LNCaP clone FGC (cell line): ENCODE measurements around the gene SHC4.

ENCODE experiments used
- DNase-seq: peaks from one replicate; pipeline ENCODE4 v3.0.0-alpha.2; 2011; ENCODE audit warnings: low read depth
- H3K4me3 ChIP-seq: 2 replicates; pipeline ENCODE4 v1.5.1; 2011; ENCODE audit warnings: mild to moderate bottlenecking, low read depth, low read length, control low read depth
- TF ChIP-seq, protein P1 (sequence below): IDR thresholded peaks from 2 replicates; pipeline ENCODE4 v1.5.1; 2012; ENCODE audit warnings: mild to moderate bottlenecking; ENCODE audit not compliant: control insufficient read depth, insufficient read depth; ENCODE audit errors: extremely low read depth

Gene SHC4

DNA sequence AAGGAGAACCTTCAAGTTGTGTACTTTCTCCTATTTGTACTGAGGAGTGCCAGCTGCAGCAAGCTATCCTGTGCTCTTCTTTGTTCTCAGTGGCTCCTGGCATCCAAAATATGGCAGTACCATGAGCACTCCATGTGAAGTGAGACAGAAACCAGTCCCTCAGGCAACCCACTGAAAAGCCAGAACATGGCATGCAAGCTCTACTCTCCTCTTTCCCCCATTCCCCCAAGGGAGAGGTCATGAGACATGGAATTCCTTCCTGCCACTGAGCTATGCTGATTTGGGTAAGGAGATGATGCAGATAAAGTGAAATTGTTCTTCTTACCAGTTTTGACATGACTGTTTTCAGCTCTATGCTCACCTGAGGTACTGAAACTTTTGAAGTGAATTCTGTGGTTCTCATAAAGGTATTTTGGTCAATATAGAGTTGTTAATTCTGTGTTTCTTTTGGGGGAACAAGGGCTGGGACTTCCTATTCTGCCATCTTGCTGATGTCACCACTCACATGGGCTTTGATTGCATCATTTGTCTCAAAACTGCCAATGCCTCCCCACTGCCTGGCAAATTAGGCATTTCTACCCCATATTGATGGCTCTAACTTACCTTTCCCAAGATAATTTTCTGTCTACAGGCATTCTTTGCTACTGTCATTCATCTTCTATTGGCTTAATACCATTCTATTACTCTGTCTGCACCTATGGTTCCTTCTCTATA lies 130.0 kb downstream of the SHC4 start:
- TF ChIP-seq, protein P1, sequence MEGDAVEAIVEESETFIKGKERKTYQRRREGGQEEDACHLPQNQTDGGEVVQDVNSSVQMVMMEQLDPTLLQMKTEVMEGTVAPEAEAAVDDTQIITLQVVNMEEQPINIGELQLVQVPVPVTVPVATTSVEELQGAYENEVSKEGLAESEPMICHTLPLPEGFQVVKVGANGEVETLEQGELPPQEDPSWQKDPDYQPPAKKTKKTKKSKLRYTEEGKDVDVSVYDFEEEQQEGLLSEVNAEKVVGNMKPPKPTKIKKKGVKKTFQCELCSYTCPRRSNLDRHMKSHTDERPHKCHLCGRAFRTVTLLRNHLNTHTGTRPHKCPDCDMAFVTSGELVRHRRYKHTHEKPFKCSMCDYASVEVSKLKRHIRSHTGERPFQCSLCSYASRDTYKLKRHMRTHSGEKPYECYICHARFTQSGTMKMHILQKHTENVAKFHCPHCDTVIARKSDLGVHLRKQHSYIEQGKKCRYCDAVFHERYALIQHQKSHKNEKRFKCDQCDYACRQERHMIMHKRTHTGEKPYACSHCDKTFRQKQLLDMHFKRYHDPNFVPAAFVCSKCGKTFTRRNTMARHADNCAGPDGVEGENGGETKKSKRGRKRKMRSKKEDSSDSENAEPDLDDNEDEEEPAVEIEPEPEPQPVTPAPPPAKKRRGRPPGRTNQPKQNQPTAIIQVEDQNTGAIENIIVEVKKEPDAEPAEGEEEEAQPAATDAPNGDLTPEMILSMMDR, result no peak
- no peak for DNase-seq
- H3K4me3 ChIP-seq, result no peak overlapping the region

DNA sequence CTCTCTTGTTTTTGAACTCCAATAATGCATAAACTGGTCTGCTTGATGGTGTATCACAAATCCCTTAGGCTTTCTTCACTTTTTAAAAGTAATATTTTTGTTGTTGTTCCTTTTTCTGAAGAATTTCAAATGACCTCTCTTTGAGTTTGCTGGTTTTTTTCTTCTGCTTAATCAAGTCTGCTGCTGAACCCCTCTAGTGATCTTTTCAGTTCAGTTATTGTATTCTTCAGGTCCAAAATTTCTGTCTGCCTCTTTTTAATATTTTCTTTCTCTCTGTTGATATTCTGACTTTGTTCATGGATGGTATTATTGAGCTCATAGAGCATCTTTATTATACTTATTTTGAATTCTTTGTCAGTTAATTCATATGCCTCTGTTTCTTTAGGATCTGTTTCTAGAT lies 131.1 kb downstream of the SHC4 start:
- TF ChIP-seq, protein P1, result no peak
- DNase-seq, result no peak
- H3K4me3 ChIP-seq, result no peak overlapping the region

DNA sequence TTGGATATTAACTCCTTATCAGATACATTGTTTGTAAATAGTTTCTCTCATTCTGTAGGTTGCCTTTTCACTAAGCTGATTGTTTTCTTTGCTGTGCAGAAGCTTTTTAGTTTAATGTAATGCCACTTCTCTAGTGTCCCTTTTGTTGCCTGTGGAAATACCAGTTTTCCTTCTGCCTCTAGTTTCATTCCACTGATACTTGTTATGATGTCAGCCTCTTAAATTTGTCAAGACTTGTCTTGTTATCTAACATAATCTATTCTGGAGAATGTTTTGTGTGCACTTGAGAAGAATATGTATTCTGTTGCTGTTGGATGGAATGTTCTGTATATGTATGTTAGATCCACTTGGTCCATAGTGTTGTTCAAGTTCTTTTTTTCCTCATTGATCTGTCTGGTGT lies 134.8 kb downstream of the SHC4 start:
- DNase-seq, result no peak
- H3K4me3 ChIP-seq, result no peak overlapping the region
- TF ChIP-seq, protein P1, result no peak

DNA sequence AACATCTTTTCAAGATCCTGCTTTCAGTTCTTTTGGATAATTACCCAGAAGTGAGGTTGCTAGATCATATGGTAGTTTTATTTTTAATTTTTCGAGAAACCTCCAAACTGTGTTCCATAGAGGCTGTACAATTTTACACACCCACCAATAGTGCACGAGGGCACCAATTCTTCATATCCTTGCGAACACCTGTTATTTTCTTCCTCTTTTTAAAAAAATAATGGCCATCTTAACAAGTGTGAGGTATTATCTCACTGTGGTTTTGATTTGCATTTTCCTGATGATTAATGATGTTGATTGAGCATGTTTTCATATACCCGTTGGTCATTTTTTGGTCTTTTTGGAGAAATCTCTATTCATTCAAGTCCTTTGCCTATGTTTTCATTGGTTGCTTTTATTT lies 135.2 kb downstream of the SHC4 start:
- no peak overlapping the region for H3K4me3 ChIP-seq
- no peak for DNase-seq
- TF ChIP-seq, protein P1, result no peak

DNA sequence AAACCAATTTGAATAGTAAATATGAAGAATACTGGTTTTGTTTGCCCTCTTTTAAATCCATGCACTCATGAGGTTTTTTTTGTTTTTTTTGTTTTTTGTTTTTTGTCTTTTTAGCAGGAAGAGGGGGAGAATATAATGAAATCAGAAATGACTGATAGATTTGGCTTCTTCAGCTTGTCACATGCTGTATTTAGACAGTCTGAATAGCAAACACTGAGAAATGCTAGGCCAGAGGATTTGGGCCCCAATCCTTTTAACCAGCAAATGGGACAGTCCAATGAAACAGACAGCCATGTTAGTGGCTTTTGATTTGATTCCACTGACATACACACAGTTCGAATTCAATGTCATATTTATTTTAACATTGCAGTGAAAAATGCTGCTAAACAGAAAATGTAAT lies 138.6 kb downstream of the SHC4 start:
- no peak overlapping the region for H3K4me3 ChIP-seq
- DNase-seq, result no peak
- TF ChIP-seq, protein P1, result no peak

DNA sequence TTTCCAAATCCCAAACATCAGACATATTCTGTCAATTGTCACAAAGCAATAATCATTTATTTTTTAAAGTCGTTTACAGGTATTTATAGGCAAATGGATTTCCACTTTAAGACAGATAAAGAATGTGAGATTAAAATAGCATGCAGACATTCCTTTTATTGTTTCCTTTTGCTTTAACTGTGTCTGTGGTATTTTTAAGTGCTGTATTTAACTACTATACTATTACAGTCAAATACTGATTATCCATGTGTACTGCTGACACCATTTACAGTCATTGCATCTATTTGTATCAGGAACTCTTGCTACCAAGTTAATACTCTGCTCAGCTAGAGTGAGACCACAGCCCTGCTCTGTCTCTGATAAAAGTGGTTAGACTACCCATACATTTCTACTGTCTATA lies 140.0 kb downstream of the SHC4 start:
- H3K4me3 ChIP-seq, result no peak overlapping the region
- no peak for DNase-seq
- TF ChIP-seq, protein P1, result no peak

DNA sequence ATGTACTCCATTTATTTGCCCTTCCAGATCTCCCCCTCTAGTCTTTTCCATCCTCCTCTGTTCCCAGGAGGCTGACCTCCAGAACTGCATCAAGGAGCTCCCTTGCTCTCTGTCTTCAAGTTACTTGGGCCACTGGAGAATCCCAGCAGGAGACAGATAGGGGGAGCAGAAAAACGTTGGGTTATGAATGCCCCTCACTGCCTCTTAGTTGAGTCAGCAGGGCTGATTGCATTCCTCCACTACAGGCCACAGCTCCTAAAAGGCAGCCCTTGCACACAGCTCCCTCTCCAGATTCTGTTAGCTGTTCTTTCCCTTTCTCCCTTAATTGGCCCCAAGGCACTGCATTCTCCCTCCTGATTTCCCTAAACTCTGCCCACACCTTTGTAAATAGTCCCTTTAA lies 140.5 kb downstream of the SHC4 start:
- DNase-seq, result no peak
- no peak overlapping the region for H3K4me3 ChIP-seq
- TF ChIP-seq, protein P1, result no peak
